ENCODE data around the gene PGM5.

GRCh38 chr9:68429631-68430030 is 73.2 kb downstream of the PGM5 start:
- TF ChIP-seq MAZ (IDR thresholded peaks at IDR 0.05; ENCODE audit: borderline replicate concordance, low read depth, low read length) (no peak), CTCF (conservative IDR thresholded peaks at IDR 0.05; ENCODE audit: low read depth, low read length) (no peak), POLR2A (IDR thresholded peaks at IDR 0.05; ENCODE audit: low read depth, low read length) (no peak), RFX5 (IDR thresholded peaks at IDR 0.05; ENCODE audit: low read depth, low read length) (no peak), USF2 (IDR thresholded peaks at IDR 0.05; ENCODE audit: low read depth, low read length) (no peak), RAD21 (IDR thresholded peaks at IDR 0.05; ENCODE audit: low read length) (no peak)
